A549 (cell line): ENCODE measurements around the gene GNAL.

ENCODE experiments used
- BHLHE40 ChIP-seq: IDR thresholded peaks from 2 replicates; pipeline ENCODE4 v1.6.1; 2012; ENCODE audit warnings: low read depth, low read length, inconsistent platforms
- CTCF ChIP-seq: fragments of >200 bp; sonication (Bioruptor Twin); formaldehyde crosslinking; IDR thresholded peaks from 3 replicates; pipeline ENCODE4 v1.5.1; 2016
- NR3C1 ChIP-seq: fragments of >200 bp; sonication (Bioruptor Twin); formaldehyde crosslinking; IDR thresholded peaks from 3 replicates; pipeline ENCODE4 v1.6.1; 2017
- REST ChIP-seq: fragments of 200-600 bp; sonication (generic); IDR thresholded peaks from 2 replicates; pipeline ENCODE4 v1.6.1; 2016; ENCODE audit warnings: antibody characterized with exemption, mild to moderate bottlenecking, moderate library complexity

- no peak for TF ChIP-seq CTCF
- no peak for TF ChIP-seq BHLHE40
- TF ChIP-seq REST, result no peak
- no peak for TF ChIP-seq NR3C1
Measured at GRCh38 chr18:11657152-11657551, 31.9 kb upstream of the GNAL start.
